NCI-H2196 treated with DMSO at 0.1 percent for 48 hours (cell line): ENCODE measurements around the gene SAP30.

Experiments used
- DNase-seq: peaks from one replicate; lab custom pipeline; 2025; ENCODE audit not compliant: unreplicated experiment; lab: John Stamatoyannopoulos, UW

The SAP30 gene

GRCh38 chr4:173413036-173413435, 42.3 kb downstream of the SAP30 start:
- DNase-seq, result no peak

- no peak for DNase-seq
Observed at GRCh38 chr4:173414456-173414855, 43.7 kb downstream of the SAP30 start.

GRCh38 chr4:173415092-173415491, 44.3 kb downstream of the SAP30 start:
- DNase-seq, result no peak

GRCh38 chr4:173415885-173416653, 45.3 kb downstream of the SAP30 start:
- DNase-seq, result no peak

- no peak for DNase-seq
Observed at GRCh38 chr4:173417833-173418232, 47.1 kb downstream of the SAP30 start.

- DNase-seq, result no peak
Observed at GRCh38 chr4:173418639-173419038, 47.9 kb downstream of the SAP30 start.

- no peak for DNase-seq
Observed at GRCh38 chr4:173420324-173420752, 49.6 kb downstream of the SAP30 start.

GRCh38 chr4:173420801-173421200, 50.0 kb downstream of the SAP30 start:
- DNase-seq, result no peak

- no peak for DNase-seq
Observed at GRCh38 chr4:173424899-173425805, 54.4 kb downstream of the SAP30 start.

GRCh38 chr4:173426064-173426463, 55.3 kb downstream of the SAP30 start:
- no peak for DNase-seq
